IgD-negative memory B cell (primary cell): Measurements from ENCODE around the gene IRF2BP2. TPM values are rescaled to one million over a fixed set of nuclear protein-coding genes. Genes with fewer than 3 reads are reported as not detected.
A peak's percentile ranks its signal among the peaks of the same experiment; 100 is the strongest.

ENCODE experiments used
- H3K27ac Mint-ChIP-seq, 3 donors: one replicate each; pipeline ENCODE4 v1.8.0; 2020 to 2022; ENCODE audit warnings: mild to moderate bottlenecking in 3 of 3, mixed read lengths in 3 of 3, moderate library complexity in 1 of 3
- H3K27me3 Mint-ChIP-seq: one replicate; pipeline ENCODE4 v1.8.0; 2021; ENCODE audit warnings: mixed read lengths
- H3K36me3 Mint-ChIP-seq: one replicate; pipeline ENCODE4 v1.8.0; 2020; ENCODE audit warnings: mild to moderate bottlenecking, mixed read lengths
- H3K4me1 Mint-ChIP-seq, 3 donors: one replicate each; pipeline ENCODE4 v1.8.0; 2020 to 2022; ENCODE audit warnings: mixed read lengths in 3 of 3, mild to moderate bottlenecking in 1 of 3
- H3K4me3 Mint-ChIP-seq, 4 donors: one replicate each; pipeline ENCODE4 v1.8.0; 2020 to 2022; ENCODE audit warnings: mild to moderate bottlenecking in 4 of 4, mixed read lengths in 4 of 4, moderate library complexity in 3 of 4
- H3K9me3 Mint-ChIP-seq, 3 donors: one replicate each; pipeline ENCODE4 v1.8.0; 2020 to 2021; ENCODE audit warnings: mixed read lengths in 3 of 3, mild to moderate bottlenecking in 1 of 3
- polyA plus RNA-seq: library from polyadenylated mRNA; unstranded; fragments of 300-500 nt; fragmentation: Illumina TruSeq; gene quantifications from one replicate; pipeline ENCODE4 v1.2.3, GENCODE V29; 2021

Gene IRF2BP2
- polyA plus RNA-seq, 1 donor from 2014 or later: 39.1 TPM

DNA sequence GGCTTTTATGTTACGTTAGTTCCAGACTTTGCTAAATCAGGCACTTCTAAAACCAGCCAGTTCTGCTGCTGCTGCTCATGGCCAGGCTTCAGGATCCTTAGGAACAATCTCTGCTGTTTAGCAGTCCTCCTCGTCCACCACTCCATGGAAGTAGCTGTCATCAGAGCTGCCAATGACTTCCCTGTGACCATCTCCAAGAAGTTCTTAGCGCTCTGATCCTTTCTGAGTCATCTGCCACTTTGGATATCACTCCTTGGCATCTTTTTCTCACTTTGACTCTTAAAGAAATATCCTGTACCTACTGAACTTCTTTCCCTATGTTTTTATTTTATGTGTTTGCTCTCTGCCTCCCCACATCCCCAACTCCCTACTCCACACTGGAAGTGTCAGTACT lies 14.7 kb upstream of the IRF2BP2 start:
- H3K4me1 Mint-ChIP-seq: peaks cover 4 to 13% (median 7%) of the 10 kb centered on the region in 3 donors
- H3K36me3 Mint-ChIP-seq: no peaks in the 10 kb centered on the region
- no peaks in the 10 kb centered on the region for H3K9me3 Mint-ChIP-seq
- no peak overlapping the region for H3K4me3 Mint-ChIP-seq
- H3K27ac Mint-ChIP-seq: no peak overlapping the region
- peaks cover 3% of the 10 kb centered on the region for H3K27me3 Mint-ChIP-seq

DNA sequence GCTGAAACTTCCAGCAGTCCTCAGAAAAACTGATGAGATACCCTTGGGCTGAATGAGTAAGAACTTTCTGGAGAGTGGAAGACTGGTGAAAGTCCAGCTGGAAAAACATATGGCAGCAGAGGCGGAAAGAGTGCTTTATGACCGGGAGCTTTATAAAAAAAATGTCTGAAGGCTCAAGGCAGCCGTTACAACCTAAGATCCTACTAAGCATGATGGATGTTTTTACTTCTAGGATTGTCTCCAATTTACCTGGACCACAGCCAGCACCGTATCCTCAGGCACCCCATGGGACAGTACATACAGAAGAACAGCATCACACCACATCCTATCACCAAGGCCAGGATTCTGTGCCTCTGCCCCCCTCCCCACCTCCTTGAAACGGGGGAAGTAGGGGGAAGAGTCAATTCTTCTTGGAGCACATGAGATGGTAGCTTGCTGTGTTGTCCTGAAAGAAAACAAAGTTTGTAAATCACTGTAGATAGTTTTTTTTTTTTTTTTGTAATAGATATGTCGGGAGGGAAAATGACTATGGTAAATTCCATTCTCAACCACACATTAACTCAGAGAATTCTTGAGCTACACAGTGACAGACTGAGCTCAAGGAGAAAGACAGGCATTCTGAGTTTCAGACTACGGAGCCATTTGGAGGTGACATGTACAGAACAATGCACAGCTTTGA lies 11.8 kb upstream of the IRF2BP2 start:
- H3K27ac Mint-ChIP-seq: no peak overlapping the region
- no peak overlapping the region for H3K4me3 Mint-ChIP-seq
- no peaks in the 10 kb centered on the region for H3K27me3 Mint-ChIP-seq
- H3K4me1 Mint-ChIP-seq: peaks cover 4 to 12% (median 11%) of the 10 kb centered on the region in 3 donors
- peaks cover 2% of the 10 kb centered on the region for H3K36me3 Mint-ChIP-seq
- no peaks in the 10 kb centered on the region for H3K9me3 Mint-ChIP-seq

GRCh38 chr1:234621127-234621468 lies 11.1 kb upstream of the IRF2BP2 start:
- H3K36me3 Mint-ChIP-seq: peaks cover 2% of the 10 kb centered on the region
- peaks cover 2 to 12% (median 11%) of the 10 kb centered on the region in 3 donors for H3K4me1 Mint-ChIP-seq
- H3K4me3 Mint-ChIP-seq: no peak overlapping the region
- H3K9me3 Mint-ChIP-seq: no peaks in the 10 kb centered on the region
- H3K27me3 Mint-ChIP-seq: no peaks in the 10 kb centered on the region
- no peak overlapping the region for H3K27ac Mint-ChIP-seq

GRCh38 chr1:234620272-234621126 lies 10.5 kb upstream of the IRF2BP2 start:
- no peaks in the 10 kb centered on the region for H3K27me3 Mint-ChIP-seq
- H3K9me3 Mint-ChIP-seq: no peaks in the 10 kb centered on the region
- H3K36me3 Mint-ChIP-seq: peaks cover 2% of the 10 kb centered on the region
- H3K27ac Mint-ChIP-seq: no peak overlapping the region
- no peak overlapping the region for H3K4me3 Mint-ChIP-seq
- H3K4me1 Mint-ChIP-seq: peaks cover 2 to 12% (median 11%) of the 10 kb centered on the region in 3 donors

GRCh38 chr1:234619794-234620247 lies 9.8 kb upstream of the IRF2BP2 start:
- H3K4me1 Mint-ChIP-seq: peaks cover 2 to 12% (median 11%) of the 10 kb centered on the region in 3 donors

DNA sequence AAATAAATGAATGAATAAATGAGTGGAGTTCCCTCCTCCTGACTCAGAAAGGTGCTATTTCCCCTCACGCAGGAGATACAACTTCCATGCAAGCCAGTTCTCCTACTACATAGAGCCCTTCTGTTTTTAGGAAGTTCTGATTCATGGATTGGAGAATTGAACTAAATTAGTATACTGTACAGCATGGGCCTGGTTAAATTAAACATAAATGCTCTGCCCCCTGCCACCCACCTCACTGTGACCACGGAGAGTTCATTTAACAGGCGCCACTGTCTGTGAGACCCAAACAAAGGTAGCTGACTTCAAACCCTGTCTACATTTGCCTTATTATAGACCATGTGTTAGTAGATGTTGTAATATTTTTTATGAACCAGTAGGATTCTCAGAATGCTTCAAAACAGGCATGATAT lies 9.1 kb upstream of the IRF2BP2 start:
- no peaks in the 10 kb centered on the region for H3K27me3 Mint-ChIP-seq

More at GRCh38 chr1:234619794-234620247, 9.8 kb upstream of the IRF2BP2 start:
- Mint-ChIP-seq H3K36me3 (peaks cover 2% of the 10 kb centered on the region), H3K27ac (no peak overlapping the region), H3K9me3 (no peaks in the 10 kb centered on the region), H3K27me3 (no peaks in the 10 kb centered on the region), H3K4me3 (no peak overlapping the region)

DNA sequence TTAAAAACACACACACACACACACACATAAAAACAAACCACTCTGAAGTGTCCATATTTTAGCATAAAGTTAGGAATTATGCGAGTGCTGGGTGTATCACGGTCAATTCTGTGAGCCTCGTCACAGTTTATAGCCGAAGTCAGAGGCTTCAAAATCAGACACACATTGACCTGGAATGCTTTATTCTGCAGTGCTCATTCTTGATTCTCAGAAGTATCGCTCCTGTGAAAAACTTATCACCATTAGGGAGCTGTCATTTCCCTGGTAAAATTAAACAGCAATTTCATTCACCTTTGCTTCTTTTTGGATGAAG lies 8.7 kb upstream of the IRF2BP2 start:
- peaks cover 2% of the 10 kb centered on the region for H3K36me3 Mint-ChIP-seq
- peak overlapping the region in 1 of 3 donors; percentile 31 for H3K27ac Mint-ChIP-seq
- H3K4me1 Mint-ChIP-seq: peaks cover 2 to 11% (median 4%) of the 10 kb centered on the region in 3 donors
- no peaks in the 10 kb centered on the region for H3K27me3 Mint-ChIP-seq
- no peaks in the 10 kb centered on the region for H3K9me3 Mint-ChIP-seq
- no peak overlapping the region for H3K4me3 Mint-ChIP-seq

More for the DNA sequence above, 9.1 kb upstream of the IRF2BP2 start:
- H3K9me3 Mint-ChIP-seq: no peaks in the 10 kb centered on the region
- no peak overlapping the region for H3K4me3 Mint-ChIP-seq
- H3K27ac Mint-ChIP-seq: peak overlapping the region in 1 of 3 donors; percentile 31
- H3K36me3 Mint-ChIP-seq: peaks cover 2% of the 10 kb centered on the region
- H3K4me1 Mint-ChIP-seq: peaks cover under 1 to 9% (median 5%) of the 10 kb centered on the region in 3 donors

DNA sequence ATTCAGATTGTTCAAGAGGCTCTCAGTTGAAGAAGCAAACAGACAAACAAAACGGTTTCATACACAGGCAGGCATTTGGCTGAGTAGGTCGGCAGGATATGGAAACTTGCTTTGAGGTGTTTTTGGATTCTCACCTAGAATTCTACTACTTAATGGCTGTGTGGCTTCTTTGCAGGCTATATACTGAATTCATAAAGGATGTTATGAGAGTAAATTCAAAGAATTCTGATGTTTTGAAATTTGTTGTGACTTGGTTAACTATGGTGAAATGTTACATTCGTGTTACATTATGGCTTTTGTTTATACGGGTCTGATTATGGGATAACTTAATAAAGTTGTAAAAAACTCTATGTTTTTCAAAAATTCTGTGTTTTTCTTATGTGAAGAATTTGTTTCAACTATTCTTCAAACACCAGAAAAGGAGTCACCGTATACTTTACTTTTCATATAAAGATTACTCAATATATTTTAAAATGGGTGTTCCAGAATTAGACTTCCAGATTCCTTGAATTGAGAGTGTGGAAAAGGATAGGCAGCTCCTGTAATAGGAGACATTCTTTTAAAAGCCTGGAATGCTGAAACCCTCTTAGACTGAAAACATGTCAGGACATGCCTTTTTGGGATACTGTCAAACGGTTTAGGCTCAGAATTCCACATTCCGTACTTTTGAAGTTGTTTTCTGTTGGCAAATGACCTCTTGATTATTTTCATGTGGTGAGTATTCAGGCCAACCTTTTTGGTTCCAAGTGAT lies 8.2 kb upstream of the IRF2BP2 start:
- H3K27ac Mint-ChIP-seq: no peak overlapping the region
- no peaks in the 10 kb centered on the region for H3K27me3 Mint-ChIP-seq
- peaks cover 2% of the 10 kb centered on the region for H3K36me3 Mint-ChIP-seq
- H3K4me3 Mint-ChIP-seq: no peak overlapping the region
- H3K4me1 Mint-ChIP-seq: peaks cover 4 to 16% (median 6%) of the 10 kb centered on the region in 3 donors
- H3K9me3 Mint-ChIP-seq: no peaks in the 10 kb centered on the region

GRCh38 chr1:234617131-234617985 lies 7.4 kb upstream of the IRF2BP2 start:
- Mint-ChIP-seq H3K36me3 (peaks cover 2% of the 10 kb centered on the region), H3K27me3 (no peaks in the 10 kb centered on the region), H3K4me3 (no peak overlapping the region), H3K27ac (no peak overlapping the region), H3K9me3 (no peaks in the 10 kb centered on the region), H3K4me1 (peaks cover 10 to 23% (median 14%) of the 10 kb centered on the region in 3 donors)

DNA sequence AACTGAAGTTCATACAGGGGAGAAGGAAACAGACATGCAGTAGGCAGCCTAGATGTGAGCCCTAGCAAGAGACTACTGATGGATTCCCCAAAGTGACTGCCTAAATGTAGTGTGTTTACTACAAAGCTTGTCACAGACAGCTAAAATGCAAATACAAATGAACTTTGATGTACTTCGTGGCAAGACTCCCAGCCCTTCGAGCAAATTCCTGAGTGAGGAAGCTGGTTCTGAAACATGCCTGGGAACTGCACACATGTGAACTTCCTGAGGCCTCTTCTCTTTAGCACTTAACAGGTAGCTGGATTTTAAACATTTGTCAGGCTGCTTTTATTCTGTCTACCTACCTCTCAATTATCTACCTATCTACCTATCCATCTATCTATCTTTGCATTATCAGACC lies 6.7 kb upstream of the IRF2BP2 start:
- Mint-ChIP-seq H3K4me1 (peaks cover 15 to 30% (median 15%) of the 10 kb centered on the region in 3 donors), H3K4me3 (no peak overlapping the region), H3K36me3 (peaks cover 2% of the 10 kb centered on the region), H3K9me3 (no peaks in the 10 kb centered on the region), H3K27me3 (no peaks in the 10 kb centered on the region), H3K27ac (no peak overlapping the region)

DNA sequence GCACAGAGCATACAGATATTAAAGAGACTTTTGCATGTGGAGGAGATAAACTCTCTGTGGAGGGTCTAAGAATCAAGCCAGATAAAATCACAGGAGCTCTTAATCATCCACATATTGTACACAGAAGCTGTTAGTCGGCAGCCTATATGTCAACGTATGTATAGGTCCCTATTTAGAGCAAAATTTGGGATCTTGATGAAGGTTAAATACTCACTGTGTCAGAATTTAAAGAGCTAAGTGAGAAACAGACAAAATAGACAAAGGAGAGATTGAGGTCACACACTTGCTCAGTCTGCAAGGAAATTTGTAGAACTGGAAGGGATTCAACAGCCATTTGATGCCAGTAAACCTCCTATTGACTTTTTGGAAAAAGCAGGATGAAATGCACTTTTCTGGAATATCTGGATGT lies 4.1 kb upstream of the IRF2BP2 start:
- peak overlapping the region in 2 of 4 donors; percentile 22 to 37 for H3K4me3 Mint-ChIP-seq
- peak overlapping the region in 2 of 3 donors; percentile 91 to 95 for H3K27ac Mint-ChIP-seq
- H3K4me1 Mint-ChIP-seq: peaks cover 21 to 32% (median 22%) of the 10 kb centered on the region in 3 donors
- no peaks in the 10 kb centered on the region for H3K27me3 Mint-ChIP-seq
- H3K9me3 Mint-ChIP-seq: peaks cover 0 to 2% (median 0%) of the 10 kb centered on the region in 3 donors
- H3K36me3 Mint-ChIP-seq: peaks cover 2% of the 10 kb centered on the region

- H3K4me1 Mint-ChIP-seq: peaks cover 21 to 32% (median 22%) of the 10 kb centered on the region in 3 donors
- H3K9me3 Mint-ChIP-seq: peaks cover 0 to 2% (median 0%) of the 10 kb centered on the region in 3 donors
- H3K36me3 Mint-ChIP-seq: peaks cover 2% of the 10 kb centered on the region
- no peaks in the 10 kb centered on the region for H3K27me3 Mint-ChIP-seq
- peak overlapping the region; percentile 83 to 95 (median 88) for H3K4me3 Mint-ChIP-seq
- peak overlapping the region; percentile 91 to 98 (median 95) for H3K27ac Mint-ChIP-seq
These were observed 3.3 kb upstream of the IRF2BP2 start for GRCh38 chr1:234613128-234613875.

GRCh38 chr1:234612352-234613127 lies 2.6 kb upstream of the IRF2BP2 start:
- peak overlapping the region; percentile 91 to 98 (median 95) for H3K27ac Mint-ChIP-seq
- H3K4me3 Mint-ChIP-seq: peak overlapping the region; percentile 83 to 95 (median 88)
- H3K4me1 Mint-ChIP-seq: peaks cover 28 to 39% (median 29%) of the 10 kb centered on the region in 3 donors

More at GRCh38 chr1:234612352-234613127, 2.6 kb upstream of the IRF2BP2 start:
- H3K27me3 Mint-ChIP-seq: no peaks in the 10 kb centered on the region
- peaks cover 0 to 2% (median 0%) of the 10 kb centered on the region in 3 donors for H3K9me3 Mint-ChIP-seq
- peaks cover 3% of the 10 kb centered on the region for H3K36me3 Mint-ChIP-seq
